22Rv1 (cell line): ENCODE data around the gene KRT86.
A peak's percentile ranks its signal among the peaks of the same experiment; 100 is the strongest.

Source experiments
- H3K27ac ChIP-seq: fragments of 450-650 bp; 2 replicates; pipeline ENCODE4 v1.5.1; 2017
- ZFX ChIP-seq: fragments of 450-650 bp; IDR thresholded peaks from 2 replicates; pipeline ENCODE4 v1.6.1; 2017; ENCODE audit warnings: antibody characterized with exemption, borderline replicate concordance
- TF ChIP-seq, protein P1 (sequence below): fragments of 450-650 bp; IDR thresholded peaks from 2 replicates; pipeline ENCODE4 v1.5.1; 2017; ENCODE audit warnings: mild to moderate bottlenecking

KRT86 gene

GRCh38 chr12:52230364-52231281 is 43.8 kb upstream of the KRT86 start:
- TF ChIP-seq, protein P1, sequence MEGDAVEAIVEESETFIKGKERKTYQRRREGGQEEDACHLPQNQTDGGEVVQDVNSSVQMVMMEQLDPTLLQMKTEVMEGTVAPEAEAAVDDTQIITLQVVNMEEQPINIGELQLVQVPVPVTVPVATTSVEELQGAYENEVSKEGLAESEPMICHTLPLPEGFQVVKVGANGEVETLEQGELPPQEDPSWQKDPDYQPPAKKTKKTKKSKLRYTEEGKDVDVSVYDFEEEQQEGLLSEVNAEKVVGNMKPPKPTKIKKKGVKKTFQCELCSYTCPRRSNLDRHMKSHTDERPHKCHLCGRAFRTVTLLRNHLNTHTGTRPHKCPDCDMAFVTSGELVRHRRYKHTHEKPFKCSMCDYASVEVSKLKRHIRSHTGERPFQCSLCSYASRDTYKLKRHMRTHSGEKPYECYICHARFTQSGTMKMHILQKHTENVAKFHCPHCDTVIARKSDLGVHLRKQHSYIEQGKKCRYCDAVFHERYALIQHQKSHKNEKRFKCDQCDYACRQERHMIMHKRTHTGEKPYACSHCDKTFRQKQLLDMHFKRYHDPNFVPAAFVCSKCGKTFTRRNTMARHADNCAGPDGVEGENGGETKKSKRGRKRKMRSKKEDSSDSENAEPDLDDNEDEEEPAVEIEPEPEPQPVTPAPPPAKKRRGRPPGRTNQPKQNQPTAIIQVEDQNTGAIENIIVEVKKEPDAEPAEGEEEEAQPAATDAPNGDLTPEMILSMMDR = no peak
- TF ChIP-seq ZFX = no peak
- no peak overlapping the region for H3K27ac ChIP-seq

DNA sequence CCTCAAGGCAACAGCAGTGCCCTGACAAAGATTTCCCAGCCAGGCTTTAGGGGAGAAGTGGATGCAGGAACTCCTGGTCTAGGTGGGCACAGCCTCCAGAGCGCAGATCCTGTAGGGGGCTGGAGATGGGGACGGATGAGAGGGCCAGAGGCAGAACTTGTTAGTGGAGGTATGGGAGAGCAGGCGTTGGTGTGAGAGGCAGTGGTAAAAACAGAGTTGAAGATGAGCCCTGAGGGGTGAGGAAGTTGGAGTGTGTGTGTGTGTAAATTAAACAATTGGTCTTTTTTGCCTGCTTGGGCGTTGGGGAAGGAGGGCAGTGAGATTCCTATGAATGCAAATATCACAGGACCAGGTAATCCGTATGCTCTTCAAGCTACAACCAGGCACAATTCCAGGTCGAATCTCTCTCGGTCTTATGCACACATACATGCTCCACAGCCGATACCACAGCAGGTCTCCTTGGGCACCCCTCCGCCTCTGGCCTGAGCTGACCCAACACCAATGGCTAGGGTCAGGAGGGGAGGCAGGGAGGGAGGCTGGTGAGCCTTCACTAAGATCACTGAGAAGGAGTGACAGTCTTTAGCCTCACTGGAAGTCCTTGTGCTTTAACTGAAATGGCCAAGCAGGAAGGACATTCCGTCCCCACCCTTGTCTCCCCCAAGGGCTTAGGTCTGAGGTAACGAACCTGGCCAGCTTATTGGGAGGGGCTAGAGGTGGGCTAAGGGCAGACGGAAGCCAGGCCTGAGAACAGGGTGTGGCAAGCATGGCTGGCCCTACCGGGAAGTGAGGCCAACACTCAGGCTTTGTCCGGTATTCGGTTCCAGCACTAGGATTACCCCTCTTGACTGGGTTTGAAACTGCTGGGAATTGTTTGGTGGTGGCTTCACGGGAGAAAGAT is 42.9 kb upstream of the KRT86 start:
- TF ChIP-seq, protein P1 = no peak
- no peak for TF ChIP-seq ZFX
- H3K27ac ChIP-seq = no peak overlapping the region

DNA sequence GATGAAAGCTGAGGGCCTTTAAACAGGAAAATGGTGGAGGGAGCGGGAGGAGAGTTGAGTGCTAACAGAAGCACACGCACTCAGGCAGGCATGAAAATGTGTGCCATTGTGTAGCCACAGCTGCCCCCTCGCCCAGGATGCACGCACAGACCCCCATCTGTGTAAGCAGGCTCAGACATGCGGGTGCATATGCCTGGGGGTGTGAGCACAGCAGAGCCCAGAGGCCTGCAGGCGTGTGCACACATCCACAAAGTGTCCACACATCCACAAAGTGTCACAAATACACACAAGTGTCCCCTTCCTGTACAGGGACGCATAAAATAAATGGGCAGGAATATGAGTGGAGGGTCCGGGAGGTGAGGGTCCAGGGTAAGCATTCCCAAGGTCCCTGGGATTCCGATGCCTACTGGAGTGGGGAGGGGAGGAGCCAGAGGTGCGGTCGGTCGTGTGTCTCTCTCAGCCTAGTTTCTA is 42.2 kb upstream of the KRT86 start:
- H3K27ac ChIP-seq = no peak overlapping the region

GRCh38 chr12:52232674-52233461 is 41.6 kb upstream of the KRT86 start, which contains the start of gene KRT7:
TSS of gene KRT7 (plus strand) at chr12:52233243. CDS start at chr12:52233297, 54 bp downstream.
- no peak within 1 kb of the TSS for H3K27ac ChIP-seq
- no peak for TF ChIP-seq ZFX
- TF ChIP-seq, protein P1 = peak; percentile 27

More for the DNA sequence above, 42.2 kb upstream of the KRT86 start:
- no peak for TF ChIP-seq ZFX
- TF ChIP-seq, protein P1 = no peak

GRCh38 chr12:52233462-52234207 is 40.8 kb upstream of the KRT86 start:
- TF ChIP-seq, protein P1 = no peak
- no peak for TF ChIP-seq ZFX
- H3K27ac ChIP-seq = no peak overlapping the region

DNA sequence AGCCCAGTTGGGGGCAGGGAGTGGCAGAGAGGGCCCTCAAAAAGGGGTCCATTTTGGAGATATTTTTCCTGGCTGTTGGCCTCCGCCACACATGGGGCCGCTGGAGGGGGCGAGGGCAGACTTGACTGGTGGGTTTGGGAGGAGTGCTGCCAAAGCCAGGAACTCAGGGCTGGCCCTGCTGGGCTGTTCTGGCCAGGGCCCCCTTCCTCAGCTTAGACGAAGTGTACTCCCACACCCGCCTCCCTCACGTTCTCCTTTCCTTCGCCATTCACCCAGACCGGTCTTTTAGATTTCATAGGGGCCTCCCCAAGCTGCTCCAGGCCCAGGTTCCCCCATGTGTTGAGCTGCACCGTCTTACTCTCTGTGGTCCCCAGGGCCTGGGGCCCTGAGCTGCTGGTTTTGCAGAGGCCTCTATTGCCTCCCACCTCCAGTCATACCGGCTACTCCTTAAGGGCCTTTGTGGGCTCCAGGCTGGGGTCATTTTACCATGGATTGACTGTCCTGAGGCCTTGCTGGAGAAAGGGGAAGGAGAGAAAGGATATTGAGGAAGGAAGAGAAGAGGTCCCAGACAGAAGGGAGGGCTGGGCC is 40.1 kb upstream of the KRT86 start:
- H3K27ac ChIP-seq = 0 out of 2 replicates have a peak overlapping the region, but pooled peaks have one; percentile 37
- TF ChIP-seq, protein P1 = no peak
- no peak for TF ChIP-seq ZFX
